Nephron (organoid): ENCODE data around the gene POMC.

Experiments used
- H3K27ac Mint-ChIP-seq, 3 experiments: 2 replicates each; pipeline ENCODE4 v1.8.0; 2020; ENCODE audit warnings: mixed read lengths in 3 of 3, mild to moderate bottlenecking in 2 of 3, moderate library complexity in 1 of 3
- H3K27me3 Mint-ChIP-seq: 2 replicates; pipeline ENCODE4 v1.8.0; 2021; ENCODE audit warnings: low read depth, mild to moderate bottlenecking, moderate library complexity, mixed read lengths
- H3K36me3 Mint-ChIP-seq: 2 replicates; pipeline ENCODE4 v1.8.0; 2020; ENCODE audit warnings: low read depth, mixed read lengths
- H3K4me1 Mint-ChIP-seq: 2 replicates; pipeline ENCODE4 v1.8.0; 2020; ENCODE audit warnings: mixed read lengths
- H3K4me3 Mint-ChIP-seq, 3 experiments: 2 replicates each; pipeline ENCODE4 v1.8.0; 2020; ENCODE audit warnings: mild to moderate bottlenecking in 3 of 3, mixed read lengths in 3 of 3, moderate library complexity in 2 of 3
- H3K9me3 Mint-ChIP-seq: 2 replicates; pipeline ENCODE4 v1.8.0; 2020; ENCODE audit warnings: mixed read lengths
- TF ChIP-seq, protein P1 (sequence below), 3 experiments: fragments of 200-600 bp; sonication (generic); IDR thresholded peaks; one replicate each; pipeline ENCODE4 v1.5.0; 2021; ENCODE audit warnings: antibody characterized with exemption in 3 of 3; ENCODE audit not compliant: unreplicated experiment in 3 of 3

The POMC gene

DNA sequence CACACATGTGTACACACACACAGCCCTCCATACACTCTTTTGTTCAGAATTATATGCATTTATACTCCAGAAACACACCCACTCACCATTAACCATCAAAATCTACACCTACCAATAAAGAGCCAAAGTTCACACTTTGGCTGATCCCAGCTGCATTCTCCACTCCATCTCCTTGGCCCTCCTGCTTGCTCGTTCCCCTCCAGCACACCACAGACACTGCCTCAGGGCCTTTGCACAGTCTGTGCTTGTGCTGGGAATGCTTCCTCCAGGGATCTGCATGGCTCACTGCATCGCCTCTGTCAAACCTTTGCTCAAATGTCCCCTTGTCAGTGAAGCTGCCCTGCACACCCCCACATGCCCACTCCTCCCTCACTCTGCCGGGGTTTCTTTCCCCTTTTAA lies 46.0 kb downstream of the POMC start:
- no peaks in the 10 kb centered on the region for H3K27me3 Mint-ChIP-seq
- H3K4me1 Mint-ChIP-seq, result peaks cover 5% of the 10 kb centered on the region
- H3K4me3 Mint-ChIP-seq, result no peak overlapping the region
- H3K36me3 Mint-ChIP-seq, result peaks cover 7% of the 10 kb centered on the region
- TF ChIP-seq, protein P1, sequence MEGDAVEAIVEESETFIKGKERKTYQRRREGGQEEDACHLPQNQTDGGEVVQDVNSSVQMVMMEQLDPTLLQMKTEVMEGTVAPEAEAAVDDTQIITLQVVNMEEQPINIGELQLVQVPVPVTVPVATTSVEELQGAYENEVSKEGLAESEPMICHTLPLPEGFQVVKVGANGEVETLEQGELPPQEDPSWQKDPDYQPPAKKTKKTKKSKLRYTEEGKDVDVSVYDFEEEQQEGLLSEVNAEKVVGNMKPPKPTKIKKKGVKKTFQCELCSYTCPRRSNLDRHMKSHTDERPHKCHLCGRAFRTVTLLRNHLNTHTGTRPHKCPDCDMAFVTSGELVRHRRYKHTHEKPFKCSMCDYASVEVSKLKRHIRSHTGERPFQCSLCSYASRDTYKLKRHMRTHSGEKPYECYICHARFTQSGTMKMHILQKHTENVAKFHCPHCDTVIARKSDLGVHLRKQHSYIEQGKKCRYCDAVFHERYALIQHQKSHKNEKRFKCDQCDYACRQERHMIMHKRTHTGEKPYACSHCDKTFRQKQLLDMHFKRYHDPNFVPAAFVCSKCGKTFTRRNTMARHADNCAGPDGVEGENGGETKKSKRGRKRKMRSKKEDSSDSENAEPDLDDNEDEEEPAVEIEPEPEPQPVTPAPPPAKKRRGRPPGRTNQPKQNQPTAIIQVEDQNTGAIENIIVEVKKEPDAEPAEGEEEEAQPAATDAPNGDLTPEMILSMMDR (IDR thresholded peaks at IDR 0.05; ENCODE audit: unreplicated experiment in 3 of 3), result no peak
- H3K9me3 Mint-ChIP-seq, result no peaks in the 10 kb centered on the region
- H3K27ac Mint-ChIP-seq, result no peak overlapping the region

DNA sequence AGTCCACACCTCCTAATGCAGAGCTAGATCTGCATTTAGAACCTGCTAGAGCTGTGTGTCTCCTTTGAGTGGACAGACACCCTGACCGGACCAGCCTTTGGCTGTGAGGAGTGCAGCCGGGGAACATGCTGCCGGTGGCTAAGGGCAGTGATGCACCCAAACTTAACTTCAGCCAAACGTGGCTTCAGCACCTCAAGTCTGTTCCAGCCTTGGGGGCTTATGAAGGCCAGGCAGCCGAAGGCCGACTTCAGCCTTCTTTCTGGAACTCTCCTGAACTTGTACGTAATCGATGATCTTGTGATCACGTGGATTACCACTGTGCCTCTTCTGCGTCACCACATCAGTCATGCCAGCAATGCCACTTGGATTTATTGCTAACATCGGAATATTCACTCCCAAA lies 49.1 kb downstream of the POMC start:
- peaks cover 5% of the 10 kb centered on the region for H3K4me1 Mint-ChIP-seq
- H3K4me3 Mint-ChIP-seq, result no peak overlapping the region
- peaks cover 7% of the 10 kb centered on the region for H3K36me3 Mint-ChIP-seq
- H3K9me3 Mint-ChIP-seq, result no peaks in the 10 kb centered on the region
- no peaks in the 10 kb centered on the region for H3K27me3 Mint-ChIP-seq
- TF ChIP-seq, protein P1 (IDR thresholded peaks at IDR 0.05; ENCODE audit: unreplicated experiment in 3 of 3), result no peak
- H3K27ac Mint-ChIP-seq, result no peak overlapping the region

DNA sequence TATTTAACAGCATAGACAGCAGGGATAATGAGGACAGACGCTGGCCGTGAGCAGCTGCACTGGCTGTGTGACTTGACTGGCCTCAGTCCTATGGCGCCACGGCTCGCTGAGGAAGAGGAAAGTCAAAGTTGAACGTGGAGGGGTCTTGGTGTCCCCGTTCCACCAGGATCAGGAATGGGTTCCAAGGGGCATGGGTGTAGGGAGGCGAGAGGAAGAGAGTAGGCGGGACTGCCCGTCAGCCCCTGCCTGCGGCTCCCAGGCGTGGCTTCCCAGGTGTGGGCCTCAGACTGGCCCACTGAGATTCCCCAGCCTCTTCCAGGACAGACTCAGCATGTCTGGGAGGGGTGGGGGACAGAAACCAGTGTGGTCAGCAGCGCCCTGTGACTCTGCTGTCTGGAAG lies 51.4 kb downstream of the POMC start:
- H3K27me3 Mint-ChIP-seq, result no peaks in the 10 kb centered on the region
- H3K27ac Mint-ChIP-seq, result no peak overlapping the region
- TF ChIP-seq, protein P1 (IDR thresholded peaks at IDR 0.05; ENCODE audit: unreplicated experiment in 3 of 3), result no peak
- no peaks in the 10 kb centered on the region for H3K9me3 Mint-ChIP-seq
- H3K4me1 Mint-ChIP-seq, result no peaks in the 10 kb centered on the region
- no peaks in the 10 kb centered on the region for H3K36me3 Mint-ChIP-seq
- H3K4me3 Mint-ChIP-seq, result no peak overlapping the region

DNA sequence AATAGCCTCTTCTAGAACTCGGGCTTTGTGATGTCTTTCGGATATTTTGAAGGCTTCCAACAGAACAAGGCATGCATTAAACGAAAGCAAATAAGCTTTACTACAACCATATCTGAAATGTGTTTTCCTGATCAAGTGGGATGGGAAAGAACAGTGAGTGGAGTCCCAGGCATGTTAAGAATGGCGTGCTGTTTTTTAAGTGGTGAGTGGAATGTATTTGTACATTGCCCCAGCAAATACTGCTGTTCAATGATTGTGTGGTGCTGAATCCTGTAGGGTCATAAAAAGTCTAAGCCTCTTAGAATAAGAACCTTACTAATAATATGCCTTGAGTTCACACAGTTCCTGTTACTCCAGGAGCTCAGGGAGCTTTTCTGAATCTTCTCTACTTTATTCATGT lies 52.5 kb downstream of the POMC start:
- Mint-ChIP-seq H3K4me3 (no peak overlapping the region), H3K36me3 (no peaks in the 10 kb centered on the region), H3K27me3 (no peaks in the 10 kb centered on the region), H3K27ac (no peak overlapping the region), H3K9me3 (no peaks in the 10 kb centered on the region), H3K4me1 (no peaks in the 10 kb centered on the region)
- TF ChIP-seq, protein P1 (IDR thresholded peaks at IDR 0.05; ENCODE audit: unreplicated experiment in 3 of 3), result no peak

DNA sequence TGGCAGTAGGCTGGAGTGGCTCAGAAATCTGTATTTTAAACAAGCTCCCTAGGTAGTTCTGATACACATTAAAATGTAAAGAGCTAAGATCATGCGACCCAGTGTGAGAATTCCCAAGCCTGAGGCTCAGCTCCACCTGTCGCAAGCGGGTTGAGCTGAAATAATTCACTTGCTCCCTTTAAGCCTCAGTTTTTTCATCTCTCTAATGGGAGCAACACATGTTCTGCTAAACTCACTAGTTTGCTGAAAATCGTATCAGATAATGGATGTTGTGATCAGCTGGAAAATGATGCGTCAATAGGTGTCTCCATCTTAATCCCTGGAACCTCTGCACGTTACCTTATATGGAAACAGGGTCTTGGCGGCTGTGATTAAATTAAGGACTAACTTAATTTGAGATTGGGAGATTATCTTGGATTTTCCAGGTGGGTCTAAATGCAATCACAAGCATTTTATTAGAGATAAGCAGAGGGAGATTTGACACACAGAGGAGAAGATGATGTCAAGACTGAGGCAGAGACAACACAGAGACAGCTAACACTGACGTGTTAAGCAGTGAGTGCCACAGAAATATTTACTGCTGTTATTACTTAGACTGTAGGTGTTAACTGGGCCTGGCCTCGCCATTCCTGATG lies 53.0 kb downstream of the POMC start:
- H3K36me3 Mint-ChIP-seq, result no peaks in the 10 kb centered on the region

DNA sequence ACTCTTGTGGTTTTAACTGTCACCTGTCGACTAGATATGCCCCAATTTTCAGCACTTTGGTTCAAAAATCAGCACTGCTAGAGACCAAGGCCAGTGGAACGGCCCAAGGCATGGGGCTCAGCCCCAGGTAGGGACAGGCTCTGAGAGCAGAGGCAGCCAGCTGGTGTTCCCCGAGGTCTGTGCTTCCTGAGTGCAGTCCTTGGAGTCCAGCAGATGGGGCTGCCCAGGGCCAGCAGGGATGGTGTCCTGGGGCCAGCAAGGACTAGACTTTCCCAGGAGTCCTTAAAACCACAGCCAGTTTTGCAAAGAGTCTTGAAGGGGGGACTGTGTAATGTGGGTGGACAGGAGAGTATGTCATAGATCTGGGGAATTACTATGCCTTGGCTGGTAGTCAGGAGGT lies 56.3 kb downstream of the POMC start:
- TF ChIP-seq, protein P1 (IDR thresholded peaks at IDR 0.05; ENCODE audit: unreplicated experiment in 3 of 3), result no peak
- Mint-ChIP-seq H3K4me3 (no peak overlapping the region), H3K27me3 (peaks cover 3% of the 10 kb centered on the region), H3K4me1 (no peaks in the 10 kb centered on the region), H3K36me3 (peaks cover 3% of the 10 kb centered on the region), H3K27ac (no peak overlapping the region), H3K9me3 (no peaks in the 10 kb centered on the region)

More for the DNA sequence above, 53.0 kb downstream of the POMC start:
- Mint-ChIP-seq H3K4me1 (no peaks in the 10 kb centered on the region), H3K27ac (no peak overlapping the region), H3K4me3 (no peak overlapping the region), H3K9me3 (no peaks in the 10 kb centered on the region), H3K27me3 (no peaks in the 10 kb centered on the region)
- TF ChIP-seq, protein P1 (IDR thresholded peaks at IDR 0.05; ENCODE audit: unreplicated experiment in 3 of 3), result no peak
